OCI-LY1 (cell line): ENCODE results near the gene FBXO5.
"Not testable (repeated sequence)": the region's sequence is repeated elsewhere in the genome, so short reads cannot be mapped to it uniquely, and the experiment has no call there.

Source experiments
- CTCF ChIP-seq: fragments of 200-600 bp; sonication (generic), shearing (Covaris generic); IDR thresholded peaks from 2 replicates; pipeline ENCODE4 v1.5.1; 2017; ENCODE audit warnings: mild to moderate bottlenecking, antibody characterized with exemption, low read length, moderate library complexity, mixed read lengths
- EZH2 ChIP-seq: fragments of 200-600 bp; sonication (generic), shearing (Covaris generic); IDR thresholded peaks from 2 replicates; pipeline ENCODE4 v1.8.0; 2017; ENCODE audit warnings: borderline replicate concordance, mixed run types, mild to moderate bottlenecking, antibody characterized with exemption, low read length, moderate library complexity, mixed read lengths

- TF ChIP-seq CTCF, EZH2: not testable (repeated sequence)
These were observed 16.7 kb upstream of the FBXO5 start for GRCh38 chr6:152999538-152999937.
